GM19035 (cell line): Measurements from ENCODE around the gene MBD3L4.
"Not testable (repeated sequence)": the region's sequence is repeated elsewhere in the genome, so short reads cannot be mapped to it uniquely, and the experiment has no call there.

Experiments used
- ATAC-seq: cut with Tn5 transposase; IDR thresholded peaks from one replicate; pipeline ENCODE4 v1.9.1; 2021; ENCODE audit not compliant: unreplicated experiment

Gene MBD3L4

DNA sequence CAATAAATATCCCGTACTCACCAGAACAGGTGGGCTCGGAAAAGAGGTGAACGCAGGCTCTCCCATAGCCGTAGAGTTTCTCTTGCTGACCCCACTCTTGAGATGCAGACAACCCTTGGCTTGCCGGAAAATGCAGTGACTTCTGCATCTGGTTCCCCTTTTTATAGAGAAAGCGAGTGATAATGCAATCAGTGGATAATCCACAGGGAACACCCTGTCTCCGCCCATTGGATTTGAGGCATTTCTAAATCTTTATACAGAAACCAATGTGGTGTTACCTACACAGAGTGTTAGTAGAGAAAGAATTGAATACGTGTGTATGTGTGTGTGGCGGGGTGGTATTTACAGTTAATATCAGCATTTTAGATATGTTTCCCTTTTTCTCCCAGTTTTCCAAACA lies at the start of gene MBD3L4:
Gene MBD3L4, minus strand, starts transcription at position 101 of the 400 bp plus-strand sequence. Its CDS starts 35 bp downstream, at position 66.
- ATAC-seq, result not testable (repeated sequence)

DNA sequence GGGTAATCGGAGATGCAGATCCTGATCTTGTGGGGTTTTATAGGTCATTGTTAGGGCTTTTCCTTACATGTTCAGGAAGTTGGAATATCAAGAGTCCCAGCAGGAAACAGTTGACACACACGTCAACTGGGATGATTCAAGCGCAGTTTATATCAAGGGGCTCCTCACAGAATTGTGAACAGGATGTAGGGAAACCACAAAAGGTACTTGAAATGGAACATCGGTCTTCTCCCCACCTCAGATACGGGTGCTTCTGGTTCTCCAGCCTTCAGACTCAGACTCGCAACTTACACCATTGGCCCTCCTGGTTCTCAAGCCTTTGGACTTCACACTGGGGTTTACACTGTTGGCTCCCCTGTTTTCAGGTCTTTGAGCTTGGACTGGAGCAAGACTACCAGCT lies 49.0 kb upstream of the MBD3L4 start:
- no peak for ATAC-seq

DNA sequence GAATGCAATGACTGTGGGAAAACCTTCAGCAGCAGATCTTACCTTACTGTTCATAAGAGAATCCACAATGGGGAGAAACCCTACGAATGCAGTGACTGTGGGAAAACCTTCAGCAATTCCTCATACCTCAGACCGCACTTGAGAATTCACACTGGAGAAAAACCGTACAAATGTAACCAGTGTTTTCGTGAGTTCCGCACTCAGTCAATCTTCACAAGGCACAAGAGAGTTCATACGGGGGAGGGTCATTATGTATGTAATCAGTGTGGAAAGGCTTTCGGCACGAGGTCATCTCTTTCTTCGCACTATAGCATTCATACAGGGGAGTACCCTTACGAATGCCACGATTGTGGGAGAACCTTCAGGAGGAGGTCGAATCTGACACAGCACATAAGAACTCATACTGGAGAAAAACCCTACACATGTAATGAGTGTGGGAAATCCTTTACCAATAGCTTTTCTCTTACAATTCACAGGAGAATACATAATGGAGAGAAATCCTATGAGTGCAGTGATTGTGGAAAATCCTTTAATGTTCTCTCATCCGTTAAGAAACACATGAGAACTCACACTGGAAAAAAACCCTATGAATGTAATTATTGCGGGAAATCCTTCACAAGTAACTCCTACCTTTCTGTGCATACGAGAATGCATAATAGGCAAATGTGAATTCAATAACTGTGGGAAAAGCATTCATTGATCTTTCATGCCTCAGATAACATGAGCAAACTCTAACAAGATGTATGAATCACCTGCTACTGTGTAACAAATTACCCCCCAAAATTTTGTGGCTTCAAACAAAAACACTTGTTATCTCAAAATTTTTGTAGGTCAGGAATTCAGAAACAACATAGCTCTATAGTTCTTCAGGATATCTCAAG lies 43.3 kb upstream of the MBD3L4 start:
- ATAC-seq, result no peak

DNA sequence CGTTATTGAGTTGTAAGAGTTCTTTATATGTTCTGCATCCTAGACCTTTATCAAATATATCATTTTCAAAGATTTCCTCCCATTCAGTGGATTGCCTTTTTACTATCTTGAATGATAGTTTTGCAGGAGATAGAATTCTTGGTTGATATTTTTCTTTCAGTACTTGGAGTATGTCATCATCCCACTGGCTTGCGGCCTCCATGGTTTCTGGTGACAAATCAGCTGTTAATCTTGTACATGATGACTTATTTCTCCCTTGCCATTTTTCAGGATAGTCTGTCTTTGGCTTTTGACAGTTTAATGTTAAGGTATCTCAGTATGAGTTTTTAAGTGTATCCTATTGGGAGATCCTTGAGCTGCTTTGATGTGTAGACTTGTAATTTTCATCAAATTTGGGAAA lies 38.0 kb upstream of the MBD3L4 start:
- no peak for ATAC-seq

DNA sequence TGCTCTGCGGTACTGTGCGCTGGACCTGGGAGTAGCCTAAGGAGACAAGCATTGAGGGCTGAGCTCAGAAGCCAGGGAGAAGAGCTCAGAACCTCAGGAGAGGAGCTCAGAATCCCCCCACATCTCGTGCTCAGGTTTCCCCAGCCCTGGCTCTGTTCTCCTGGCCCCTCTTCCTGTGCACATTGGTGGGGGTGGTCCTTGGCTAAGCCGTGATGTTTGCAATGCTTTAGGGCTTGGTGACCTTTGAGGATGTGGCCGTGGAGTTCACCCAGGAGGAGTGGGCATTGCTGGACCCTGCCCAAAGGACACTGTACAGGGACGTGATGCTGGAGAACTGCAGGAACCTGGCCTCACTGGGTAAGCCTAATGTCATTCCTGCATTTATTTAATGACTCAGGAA lies 36.2 kb upstream of the MBD3L4 start:
- ATAC-seq, result no peak

DNA sequence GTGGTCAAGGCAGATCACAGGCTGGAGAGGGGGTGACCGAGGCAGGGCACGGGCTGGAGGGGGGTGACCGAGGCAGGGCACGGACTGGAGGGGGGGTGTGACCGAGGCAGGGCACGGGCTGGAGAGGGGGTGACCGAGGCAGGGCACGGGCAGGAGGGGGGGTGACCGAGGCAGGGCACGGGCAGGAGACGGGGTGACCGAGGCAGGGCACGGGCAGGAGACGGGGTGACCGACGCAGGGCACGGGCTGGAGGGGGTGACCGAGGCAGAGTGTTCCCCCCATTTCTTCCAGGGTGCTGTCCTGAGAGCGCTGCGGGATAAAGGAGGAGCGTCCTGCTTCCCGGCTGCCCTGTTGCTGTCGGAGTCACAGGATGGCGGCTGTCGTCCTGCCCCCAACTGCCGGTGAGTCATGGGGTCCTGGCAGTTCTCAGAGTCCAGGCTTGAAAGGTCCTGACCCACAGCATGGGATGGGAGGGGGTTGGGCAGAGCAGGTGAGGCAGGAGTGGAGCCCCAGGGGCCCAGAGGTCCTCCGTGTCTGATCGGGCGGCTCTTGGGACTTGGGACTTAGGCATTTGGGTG lies 34.8 kb upstream of the MBD3L4 start:
- ATAC-seq, result no peak

DNA sequence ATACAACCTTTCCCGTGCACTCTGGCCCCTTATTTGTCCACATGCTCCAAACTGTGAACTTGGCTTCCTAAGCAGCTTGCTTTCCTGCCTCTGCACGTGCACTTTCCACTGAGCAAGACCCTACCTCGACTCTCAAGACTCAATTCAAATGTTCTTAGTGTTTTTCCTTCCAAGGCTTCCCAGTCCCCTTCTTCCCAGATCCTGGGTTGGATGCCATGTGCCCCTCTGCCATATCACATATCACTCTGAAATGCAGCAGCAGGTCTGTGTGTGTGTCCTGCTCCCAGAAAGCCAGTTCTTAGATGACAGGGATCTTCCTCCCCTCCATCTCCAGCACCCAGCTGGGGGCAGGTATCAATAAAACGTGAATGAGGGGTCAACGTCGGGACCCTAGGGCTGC lies 32.6 kb upstream of the MBD3L4 start:
- ATAC-seq, result no peak

DNA sequence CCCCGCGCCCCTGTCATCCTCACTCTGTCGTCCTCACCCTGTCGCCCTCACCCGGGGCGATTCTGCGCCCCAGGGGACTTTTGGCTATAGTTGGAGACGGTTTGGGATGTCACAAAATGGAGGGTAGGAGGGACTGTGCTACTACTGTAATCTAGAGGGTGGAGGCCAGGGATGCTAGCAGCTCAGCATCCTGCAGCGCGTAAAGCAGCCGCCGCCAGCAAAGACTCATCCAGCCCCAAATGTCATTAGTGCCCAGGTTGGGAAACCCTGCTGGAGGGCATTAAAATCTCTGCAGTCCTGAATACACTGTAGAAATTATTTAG lies 29.9 kb upstream of the MBD3L4 start:
- ATAC-seq, result no peak

DNA sequence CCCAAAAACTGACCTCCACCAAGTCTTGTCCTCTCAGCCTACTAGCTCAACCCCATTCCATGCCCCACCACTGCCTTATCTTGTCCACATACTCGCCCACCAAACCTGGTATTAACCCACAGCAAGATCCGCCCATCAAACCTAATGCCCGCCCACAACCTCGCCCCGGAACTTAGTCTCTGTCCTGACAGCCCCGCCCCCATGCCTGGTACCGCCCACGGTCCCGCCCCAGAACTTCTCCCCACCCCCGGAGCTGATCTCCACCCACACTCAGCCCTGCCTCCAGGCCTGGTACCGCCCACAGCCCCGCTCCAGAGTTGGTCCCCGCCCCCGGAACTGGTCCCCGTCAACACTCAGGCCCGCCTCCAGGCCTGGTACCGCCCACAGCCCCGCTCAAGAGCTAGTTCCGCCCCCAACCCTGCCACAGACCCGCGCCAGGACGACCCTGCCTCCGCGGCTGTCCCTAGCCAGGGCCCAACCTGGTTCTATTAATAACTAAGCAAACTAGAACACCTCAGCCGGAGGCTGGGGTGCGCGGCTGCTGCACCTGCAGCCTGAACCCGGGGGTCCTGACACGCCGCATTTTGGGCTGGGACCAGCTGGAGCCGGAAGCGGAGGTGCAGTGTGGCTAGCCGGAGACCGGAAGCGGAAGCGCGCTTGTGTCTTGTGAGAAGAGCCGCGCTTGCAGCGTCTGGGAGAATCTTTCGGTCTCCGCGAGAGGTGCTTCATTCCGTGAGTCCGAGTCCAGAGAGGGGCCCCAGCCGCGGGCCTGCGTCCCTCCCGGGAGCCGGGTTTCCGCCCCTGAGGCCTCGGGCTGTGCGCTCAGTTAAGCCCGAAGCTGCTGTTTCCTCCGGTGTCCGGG lies 29.3 kb upstream of the MBD3L4 start, which contains the start of gene ZNF557:
Gene ZNF557, plus strand, starts transcription at position 662 of the 862 bp plus-strand sequence. CDS start 5,372 bp downstream, outside the sequence.
- ATAC-seq, result peak; percentile 92

DNA sequence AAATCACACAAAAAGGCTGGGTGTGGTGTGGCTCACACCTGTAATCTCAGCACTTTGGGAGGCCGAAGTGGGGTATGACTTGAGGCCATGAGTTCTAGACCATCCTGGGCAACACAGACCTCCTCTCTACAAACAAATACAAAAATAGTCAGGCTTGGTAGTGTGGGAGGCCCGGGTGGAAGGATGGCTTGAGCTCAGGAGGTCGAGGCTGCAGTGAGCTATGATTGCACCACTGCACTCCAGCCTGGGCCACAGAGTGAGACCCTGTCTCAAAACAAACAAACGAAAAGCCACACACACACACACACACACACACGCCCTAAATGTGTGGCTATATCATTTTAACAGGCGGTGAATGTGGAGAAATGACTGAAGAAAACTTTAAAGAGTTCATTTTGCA lies 28.6 kb upstream of the MBD3L4 start:
- no peak for ATAC-seq

DNA sequence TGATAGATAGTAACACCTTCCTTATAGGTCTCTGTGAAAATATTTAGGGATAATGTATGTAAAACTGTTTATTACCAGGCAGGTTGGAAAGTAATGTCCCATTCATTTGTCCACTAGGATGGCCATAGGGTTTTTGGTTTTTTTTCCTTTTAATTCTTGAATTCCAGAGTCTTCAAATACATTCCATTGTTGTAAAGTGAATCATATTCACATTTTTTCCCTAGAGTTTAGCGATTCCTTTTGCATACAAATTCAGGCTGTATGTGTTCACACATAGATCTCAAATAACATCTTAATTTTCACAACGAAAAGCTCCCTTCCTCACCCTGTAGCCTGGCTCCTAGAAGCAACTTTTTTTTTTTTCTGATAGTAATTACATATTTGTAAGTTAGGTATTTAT lies 27.7 kb upstream of the MBD3L4 start:
- no peak for ATAC-seq

DNA sequence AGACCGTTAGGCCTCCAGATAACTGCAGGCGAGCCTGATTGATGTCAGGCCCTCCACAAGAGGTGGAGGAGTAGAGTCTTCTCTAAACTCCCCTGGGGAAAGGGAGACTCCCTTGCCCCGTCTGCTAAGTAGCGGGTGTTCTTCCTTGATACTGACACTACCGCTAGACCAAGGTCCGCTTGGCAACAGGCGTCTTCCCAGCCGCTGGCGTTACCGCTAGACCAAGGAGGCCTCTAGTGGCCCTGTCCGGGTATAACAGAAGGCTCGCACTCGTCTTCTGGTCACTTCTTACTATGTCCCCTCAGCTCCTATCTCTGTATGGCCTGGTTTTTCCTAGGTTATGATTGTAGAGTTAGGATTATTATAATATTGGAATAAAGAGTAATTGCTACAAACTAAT lies 27.1 kb upstream of the MBD3L4 start:
- ATAC-seq, result not testable (repeated sequence)

DNA sequence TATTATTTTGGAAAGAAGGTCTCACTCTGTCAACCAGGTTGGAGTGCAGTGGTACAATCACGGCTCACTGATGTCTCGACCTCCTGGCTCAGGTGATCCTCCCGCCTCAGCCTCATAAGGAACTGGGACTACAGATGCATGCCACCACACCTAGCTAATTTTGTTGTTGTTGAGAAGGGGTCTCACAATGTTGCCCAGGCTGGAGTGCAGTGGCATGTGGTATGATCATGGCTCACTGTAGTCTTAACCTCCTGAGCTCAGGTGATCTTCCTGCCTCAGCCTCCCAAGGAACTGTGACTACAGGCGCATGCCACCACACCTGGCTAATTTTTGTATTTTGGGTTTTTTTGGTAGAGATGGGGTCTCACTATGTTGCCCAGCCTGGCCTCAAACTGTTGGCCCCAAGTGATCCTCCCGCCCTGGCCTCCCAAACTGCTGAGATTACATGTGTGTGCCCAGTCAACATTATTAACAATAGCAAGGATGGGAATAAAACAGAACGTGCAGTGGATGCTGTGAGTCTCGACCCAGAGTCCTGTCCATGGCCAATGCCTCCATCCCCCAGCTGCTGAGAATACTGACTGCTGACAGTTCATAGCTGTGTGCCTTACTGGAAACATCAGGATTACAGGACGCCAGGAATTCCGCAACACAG lies 23.9 kb upstream of the MBD3L4 start:
- no peak for ATAC-seq

DNA sequence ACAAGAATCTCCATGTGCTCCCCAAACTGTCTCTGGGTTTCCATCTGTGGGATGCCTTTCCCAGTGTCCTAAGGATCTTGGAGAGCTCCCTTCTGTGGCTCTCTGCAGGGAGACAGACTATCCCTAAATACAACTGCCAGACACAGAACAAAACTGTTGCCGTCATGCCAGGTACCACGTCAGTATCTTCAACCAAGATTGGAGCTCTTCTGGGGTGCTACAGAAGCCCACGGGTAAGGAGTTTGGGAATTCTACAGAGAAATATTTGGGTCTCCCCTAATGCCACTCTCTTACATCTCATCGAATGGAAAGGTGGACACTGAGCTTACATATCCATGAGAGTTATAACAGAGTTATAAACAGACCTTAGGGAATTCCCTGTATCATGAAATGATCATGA lies 23.4 kb upstream of the MBD3L4 start:
- ATAC-seq, result no peak

DNA sequence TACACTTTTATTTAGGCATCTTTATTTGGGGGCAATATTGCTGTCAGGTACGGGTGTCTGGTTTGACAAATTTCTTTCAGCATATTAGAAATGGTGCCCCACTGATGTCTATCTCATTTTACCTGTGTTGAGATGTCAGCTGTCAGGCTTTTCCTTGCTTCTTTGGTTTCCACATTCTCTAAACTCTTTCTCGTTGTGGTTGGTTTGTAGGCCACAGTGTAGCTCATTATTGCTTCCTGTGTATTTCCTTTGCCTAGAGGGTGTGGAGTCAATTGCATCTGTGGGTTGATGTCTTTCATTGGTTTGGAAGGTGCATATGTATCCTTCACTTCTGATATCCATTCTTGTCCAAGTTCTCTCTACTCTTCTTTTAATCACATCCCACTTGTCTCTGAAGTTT lies 20.0 kb upstream of the MBD3L4 start:
- not testable (repeated sequence) for ATAC-seq

DNA sequence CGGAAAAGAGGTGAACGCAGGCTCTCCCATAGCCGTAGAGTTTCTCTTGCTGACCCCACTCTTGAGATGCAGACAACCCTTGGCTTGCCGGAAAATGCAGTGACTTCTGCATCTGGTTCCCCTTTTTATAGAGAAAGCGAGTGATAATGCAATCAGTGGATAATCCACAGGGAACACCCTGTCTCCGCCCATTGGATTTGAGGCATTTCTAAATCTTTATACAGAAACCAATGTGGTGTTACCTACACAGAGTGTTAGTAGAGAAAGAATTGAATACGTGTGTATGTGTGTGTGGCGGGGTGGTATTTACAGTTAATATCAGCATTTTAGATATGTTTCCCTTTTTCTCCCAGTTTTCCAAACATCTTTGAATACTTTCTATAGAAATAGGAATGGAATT lies 18.6 kb upstream of the MBD3L4 start, which contains the start of gene MBD3L3:
Gene MBD3L3, minus strand, starts transcription at position 101 of the 400 bp plus-strand sequence. Its CDS starts 71 bp downstream, at position 30.
- ATAC-seq, result not testable (repeated sequence)

DNA sequence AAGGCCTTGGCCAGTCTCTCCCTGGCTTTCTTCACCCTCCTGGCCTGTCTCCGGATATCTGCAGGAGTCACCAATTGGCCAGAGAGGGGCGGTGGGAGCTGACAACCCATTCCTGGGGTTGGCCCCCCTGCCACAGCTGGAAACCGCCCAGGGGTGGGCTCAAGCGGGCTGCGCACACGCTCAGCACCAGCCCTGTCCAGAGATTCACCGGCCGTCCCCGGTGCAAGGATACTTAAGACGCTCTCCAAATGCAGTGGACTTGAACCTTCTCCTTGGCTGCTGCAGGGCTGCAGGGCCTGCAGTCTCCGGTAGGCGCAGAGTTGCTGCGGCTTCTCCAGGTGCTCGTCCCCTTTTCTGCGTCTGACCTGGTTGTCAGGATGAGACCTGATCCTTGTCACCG lies 16.4 kb upstream of the MBD3L4 start:
- ATAC-seq, result not testable (repeated sequence)

DNA sequence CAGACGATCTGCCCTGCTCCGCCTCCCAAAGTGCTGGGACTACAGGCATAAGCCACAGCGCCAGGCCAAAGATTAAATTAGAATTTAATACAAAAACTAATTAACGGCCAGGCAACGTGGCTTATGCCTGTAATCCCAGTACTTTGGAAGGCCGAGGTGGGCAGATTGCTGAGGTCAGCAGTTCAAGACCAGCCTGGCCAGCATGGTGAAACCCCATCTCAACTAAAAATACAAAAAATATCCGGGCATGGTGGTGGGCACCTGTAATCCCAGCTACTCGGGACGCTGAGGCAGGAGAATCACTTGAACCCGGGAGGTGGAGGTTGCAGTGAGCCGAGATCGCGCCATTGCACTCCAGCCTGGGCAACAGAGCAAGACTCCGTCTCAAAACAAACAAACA lies 15.7 kb upstream of the MBD3L4 start:
- not testable (repeated sequence) for ATAC-seq

DNA sequence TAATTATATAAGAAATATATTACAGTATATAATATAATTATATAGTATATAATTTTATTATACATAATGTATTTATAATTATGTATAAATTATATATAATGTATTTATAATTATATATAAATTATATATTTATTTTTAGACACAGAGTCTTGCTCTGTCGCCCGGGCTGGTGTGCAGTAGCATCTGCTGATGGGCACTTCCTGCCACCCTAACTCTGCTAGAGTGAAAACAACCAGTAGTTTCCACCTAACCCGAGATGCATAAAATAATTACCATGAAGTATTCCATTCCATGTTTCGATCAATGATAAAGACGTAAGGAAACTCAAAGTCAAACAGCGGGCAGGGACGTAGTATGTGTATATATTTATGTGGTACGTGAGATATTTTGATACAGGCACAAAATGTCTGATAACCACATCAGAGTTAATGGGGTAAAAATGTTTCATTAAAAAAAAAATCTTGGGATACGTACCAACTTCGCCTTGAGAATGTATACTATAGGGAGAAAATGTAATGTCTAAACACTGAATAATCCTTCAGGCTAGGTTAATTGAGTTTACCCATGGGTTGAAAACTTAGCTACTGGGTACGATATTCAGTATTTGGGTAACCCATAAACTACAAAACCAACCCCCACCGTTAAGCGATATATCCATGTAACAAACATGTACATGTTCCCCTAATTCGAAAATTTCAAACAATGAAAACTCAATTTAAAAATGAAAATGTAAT lies 14.8 kb upstream of the MBD3L4 start:
- not testable (repeated sequence) for ATAC-seq

DNA sequence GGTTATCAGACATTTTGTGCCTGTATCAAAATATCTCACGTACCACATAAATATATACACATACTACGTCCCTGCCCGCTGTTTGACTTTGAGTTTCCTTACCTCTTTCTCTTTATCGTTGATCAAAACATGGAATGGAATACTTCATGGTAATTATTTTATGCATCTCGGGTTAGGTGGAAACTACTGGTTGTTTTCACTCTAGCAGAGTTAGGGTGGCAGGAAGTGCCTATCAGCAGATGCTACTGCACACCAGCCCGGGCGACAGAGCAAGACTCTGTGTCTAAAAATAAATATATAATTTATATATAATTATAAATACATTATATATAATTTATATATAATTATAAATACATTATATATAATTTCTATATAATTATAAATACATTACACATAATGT lies 12.9 kb upstream of the MBD3L4 start:
- not testable (repeated sequence) for ATAC-seq
